GM10847 (cell line): ENCODE data around the gene CEMIP.

Experiments used
- POLR2A ChIP-seq: IDR thresholded peaks from 2 replicates; pipeline ENCODE4 v1.6.1; 2011; ENCODE audit not compliant: insufficient read length; ENCODE audit errors: extremely low read depth

Gene CEMIP

DNA sequence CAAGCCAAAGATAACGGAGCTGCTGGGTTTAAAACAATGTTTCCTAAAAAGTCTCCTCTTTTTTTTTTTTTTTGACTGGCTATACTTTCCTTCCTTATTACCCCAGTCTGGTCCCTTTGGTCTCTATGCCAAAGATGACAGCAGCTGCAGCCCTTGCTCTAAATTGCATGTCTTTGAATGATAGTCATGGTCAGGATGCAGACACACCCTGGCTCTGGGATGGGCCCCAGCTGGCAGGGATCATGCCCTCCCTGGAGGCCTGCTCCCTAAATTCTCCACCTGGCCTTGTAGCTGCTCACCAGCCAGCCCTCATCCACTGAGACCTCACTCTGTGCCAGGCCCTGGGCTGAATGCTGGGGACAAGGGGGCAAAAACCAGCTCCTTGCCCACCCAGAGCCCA lies 114.6 kb downstream of the CEMIP start:
- TF ChIP-seq POLR2A, result no peak

DNA sequence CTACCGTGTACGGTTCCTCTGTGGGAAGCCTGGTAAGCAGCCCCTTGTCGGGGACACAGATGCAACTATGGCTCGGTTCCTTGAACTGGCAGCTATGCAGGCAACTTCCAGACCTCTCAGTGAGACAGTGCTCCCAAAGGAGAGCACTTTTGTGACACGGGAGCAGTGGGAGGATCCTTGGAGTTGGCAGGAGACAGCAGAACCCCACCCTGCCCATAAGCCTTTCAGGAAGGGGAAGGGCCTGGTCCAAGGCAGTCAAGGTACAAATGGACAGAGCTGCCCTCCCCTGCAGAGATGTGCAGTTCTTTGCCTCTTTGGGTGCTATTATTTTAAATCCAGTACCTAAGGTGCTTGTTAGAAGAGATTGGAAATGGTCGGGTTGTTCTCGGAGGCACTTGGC lies 115.9 kb downstream of the CEMIP start:
- TF ChIP-seq POLR2A, result no peak

DNA sequence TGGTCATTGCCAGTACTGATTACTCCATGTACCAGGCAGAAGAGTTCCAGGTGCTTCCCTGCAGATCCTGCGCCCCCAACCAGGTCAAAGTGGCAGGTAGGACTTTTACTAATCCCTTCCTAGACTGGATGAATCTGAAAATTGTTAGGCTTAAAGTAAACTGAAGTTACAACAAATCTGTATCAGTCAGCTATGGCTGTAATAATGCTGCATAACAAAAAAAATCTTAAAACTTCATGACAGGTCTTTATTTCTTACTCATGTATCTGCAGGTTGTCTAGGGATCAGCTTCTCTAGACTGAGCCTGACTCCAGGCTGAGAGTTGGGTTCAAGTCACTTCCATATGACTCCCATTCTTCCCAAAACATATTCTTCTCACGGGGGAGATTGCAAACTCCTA lies 116.8 kb downstream of the CEMIP start:
- no peak for TF ChIP-seq POLR2A

DNA sequence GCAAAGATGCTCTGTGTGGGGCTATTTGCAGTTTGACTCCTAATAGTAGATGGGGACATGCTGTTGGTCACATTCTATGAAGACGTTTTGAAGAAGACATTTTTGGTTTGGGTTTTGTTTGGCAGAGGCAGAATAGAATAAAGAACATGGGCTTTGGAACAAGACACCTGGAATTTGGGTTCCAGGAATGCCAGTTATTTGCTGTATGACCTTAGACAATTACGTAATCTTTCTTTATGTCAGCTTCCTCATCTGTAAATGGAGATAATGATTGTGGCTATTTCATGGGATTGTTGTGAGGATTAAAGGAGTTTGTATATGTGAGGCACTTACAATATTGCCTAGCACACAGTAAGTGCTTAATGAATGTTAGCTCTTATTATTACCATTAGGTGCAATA lies 118.9 kb downstream of the CEMIP start:
- no peak for TF ChIP-seq POLR2A

DNA sequence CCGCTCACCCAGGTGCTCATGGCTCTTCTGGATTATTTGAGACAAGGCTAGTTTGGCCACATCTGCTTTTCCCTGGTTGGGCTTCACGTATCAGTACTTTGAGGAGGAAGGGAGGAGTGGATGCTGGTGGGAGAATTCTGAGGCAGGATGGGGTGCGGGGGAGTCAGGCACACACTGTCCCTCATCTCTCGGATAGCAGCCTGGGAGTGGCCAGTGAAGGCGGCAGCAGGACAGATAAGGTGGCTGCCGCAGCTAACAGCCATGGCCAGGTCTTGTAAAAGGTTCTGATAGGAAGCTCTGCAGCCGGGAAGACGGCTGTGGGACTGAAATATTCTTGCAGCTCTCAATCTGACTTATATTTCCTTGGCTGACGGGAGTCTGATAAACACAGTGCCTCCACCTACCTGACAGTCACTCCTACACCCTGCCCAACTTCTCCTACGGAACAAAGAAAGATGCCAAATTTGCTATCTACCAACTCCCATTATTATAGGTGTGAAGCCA lies 123.2 kb downstream of the CEMIP start:
- TF ChIP-seq POLR2A, result no peak

DNA sequence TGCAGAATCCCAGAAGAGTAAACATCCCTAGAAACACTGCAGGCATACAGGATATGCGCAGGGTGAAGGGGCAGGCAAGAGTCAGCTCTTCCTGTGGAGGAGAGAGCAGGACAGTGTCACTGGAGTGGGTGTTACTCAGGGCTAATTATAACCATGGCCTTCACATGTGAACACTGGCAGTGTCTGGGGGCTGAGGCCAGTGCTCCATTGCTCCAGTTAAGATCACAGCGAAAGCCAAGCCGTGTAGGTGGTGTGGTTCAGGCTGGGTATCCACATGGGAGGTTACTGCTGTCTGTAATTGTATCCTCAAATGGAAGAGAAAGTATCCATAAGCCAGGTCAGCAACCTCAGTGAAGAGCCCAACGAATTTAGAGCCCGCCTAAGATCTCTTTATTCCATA lies 125.8 kb downstream of the CEMIP start:
- no peak for TF ChIP-seq POLR2A

DNA sequence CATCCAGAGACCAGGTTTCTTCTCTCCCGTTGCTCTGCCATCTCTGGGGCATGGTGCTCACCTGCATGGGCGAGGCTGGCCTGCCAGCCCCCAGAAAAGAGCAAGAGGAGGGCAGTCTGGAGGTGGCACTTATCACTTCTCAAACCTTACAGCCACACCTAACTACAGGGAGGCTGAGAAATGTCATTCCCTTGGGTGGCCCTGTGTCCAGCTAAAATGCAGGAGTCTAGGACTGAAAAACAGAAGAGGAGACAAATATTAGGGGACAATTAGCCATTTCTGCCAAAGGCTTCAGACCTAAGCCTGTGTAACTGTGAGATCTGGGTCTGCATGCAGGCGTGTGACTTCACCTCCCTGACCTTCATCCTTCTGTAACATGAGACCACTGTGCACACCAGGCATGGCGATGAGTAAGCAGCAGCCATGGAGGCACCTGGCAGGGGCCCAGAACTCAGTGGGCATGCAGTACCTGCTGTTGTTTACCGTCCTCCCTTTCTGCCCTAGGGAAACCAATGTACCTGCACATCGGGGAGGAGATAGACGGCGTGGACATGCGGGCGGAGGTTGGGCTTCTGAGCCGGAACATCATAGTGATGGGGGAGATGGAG lies 127.1 kb downstream of the CEMIP start:
- TF ChIP-seq POLR2A, result no peak

DNA sequence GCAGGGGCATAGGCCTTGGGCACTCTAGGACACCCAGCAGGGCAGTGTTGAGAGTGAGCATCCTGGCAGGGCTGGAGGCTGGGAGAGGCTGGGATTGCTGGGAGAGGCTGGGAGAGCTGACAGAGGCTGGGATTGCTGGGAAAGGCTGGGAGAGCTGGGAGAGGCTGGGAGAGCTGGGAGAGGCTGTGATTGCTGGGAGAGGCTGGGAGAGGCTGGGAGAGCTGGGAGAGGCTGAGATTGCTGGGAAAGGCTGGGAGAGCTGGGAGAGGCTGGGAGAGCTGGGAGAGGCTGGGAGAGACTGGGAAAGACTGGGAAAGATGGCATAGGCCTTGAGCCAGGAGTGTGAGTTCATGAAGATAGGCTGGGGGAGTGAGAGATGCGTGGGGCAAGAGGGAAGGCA lies 132.7 kb downstream of the CEMIP start:
- no peak for TF ChIP-seq POLR2A

DNA sequence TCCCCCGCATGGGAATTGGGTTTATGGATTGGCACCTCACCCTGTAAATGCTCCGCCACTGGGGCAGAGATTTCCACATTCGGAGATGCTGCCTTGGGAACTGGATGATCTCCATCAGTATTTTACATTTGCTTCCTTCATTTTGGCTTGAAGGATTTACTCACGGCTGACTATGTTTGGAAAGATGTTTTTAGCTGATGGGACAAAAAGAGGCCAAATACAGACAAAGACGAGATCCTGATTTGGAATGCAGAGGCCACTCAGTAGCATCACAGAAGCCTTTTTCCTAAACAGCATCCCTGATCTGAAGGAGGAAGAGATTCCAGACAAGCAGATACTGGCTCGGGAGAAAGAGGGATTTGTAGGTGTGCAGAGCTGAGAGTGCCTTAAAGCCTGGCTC lies 133.5 kb downstream of the CEMIP start:
- TF ChIP-seq POLR2A, result no peak

DNA sequence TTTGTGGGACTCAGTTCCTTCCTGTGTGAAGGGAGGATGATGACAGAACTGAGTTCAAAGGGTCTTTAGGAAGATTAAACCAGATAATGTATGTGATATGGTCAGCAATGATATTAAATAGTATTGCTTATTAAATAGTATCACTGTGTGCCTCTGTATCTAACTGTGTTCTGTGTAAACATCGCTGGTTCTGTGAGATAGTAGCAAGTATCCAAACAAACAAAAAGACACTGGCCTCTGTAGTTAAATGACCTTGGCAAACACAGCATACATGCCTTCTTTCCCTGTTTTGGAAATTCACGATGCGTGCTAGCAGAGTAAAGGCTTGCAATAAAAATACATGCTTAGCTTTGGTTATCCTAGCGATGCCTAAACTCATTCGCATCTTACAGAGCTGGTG lies 134.4 kb downstream of the CEMIP start:
- TF ChIP-seq POLR2A, result no peak

DNA sequence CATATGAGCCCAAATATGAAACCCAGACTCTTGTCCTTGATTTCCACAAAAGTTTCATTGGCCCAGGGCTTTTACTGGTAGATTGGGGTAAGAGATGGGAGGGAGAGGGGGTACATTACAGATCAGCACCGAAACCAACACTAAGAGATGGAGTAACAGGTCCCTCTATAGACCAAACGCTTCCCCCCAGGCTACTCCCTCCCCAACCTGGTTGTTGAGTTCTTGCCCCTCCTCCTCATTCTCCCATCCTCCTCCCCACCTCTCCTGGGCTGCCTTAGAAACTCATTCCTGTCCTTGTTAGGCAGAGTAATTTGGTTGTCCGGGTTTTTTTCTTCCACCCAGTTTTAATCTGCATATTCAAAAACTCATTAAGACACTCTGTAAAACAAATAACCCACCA lies 136.3 kb downstream of the CEMIP start:
- no peak for TF ChIP-seq POLR2A

DNA sequence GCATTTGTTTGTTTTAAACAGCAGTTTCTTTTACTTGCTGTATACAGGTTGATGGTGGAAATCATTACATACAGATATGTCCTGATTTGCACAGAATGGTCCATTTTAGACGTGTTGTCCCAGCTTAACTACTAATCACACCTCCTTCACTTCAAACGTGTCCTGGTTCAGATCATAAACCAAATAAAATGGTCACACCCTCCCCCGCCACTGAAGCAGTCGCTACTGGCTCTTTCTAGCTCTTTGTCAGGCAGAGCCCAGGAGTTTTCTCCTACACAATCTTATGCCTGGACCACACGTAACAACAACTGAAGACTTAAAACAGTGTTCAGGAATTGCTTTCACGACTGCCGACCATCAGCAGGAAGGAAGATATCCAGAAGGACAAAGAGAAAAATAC lies 136.9 kb downstream of the CEMIP start:
- no peak for TF ChIP-seq POLR2A

DNA sequence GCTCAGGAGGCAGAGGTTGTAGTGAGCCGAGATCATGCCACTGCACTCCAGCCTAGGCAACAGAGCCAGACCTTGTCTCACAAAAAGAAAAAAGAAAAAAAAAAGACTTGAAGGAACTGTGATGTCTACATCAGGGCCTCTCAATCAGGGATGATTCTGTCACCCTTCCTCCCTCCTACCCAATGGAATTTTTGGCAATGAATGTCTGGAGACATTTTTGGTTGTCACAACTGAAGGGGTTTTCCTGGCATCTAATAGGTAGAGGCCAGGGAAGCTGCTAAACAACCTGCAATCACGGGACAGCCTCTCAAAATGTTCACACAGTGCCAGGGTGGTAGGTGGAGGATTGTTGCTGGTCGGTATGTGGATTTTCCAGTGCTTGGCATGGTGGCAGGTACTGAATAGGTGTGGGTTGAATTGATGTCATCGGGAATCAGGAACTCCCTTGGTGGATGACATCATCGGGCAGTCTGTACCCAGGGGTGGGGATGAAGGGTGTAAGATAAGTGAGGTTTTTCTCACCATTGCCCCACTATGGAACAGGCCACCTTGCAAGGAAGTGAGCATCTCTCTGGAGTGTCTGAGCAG lies 139.1 kb downstream of the CEMIP start:
- TF ChIP-seq POLR2A, result no peak

DNA sequence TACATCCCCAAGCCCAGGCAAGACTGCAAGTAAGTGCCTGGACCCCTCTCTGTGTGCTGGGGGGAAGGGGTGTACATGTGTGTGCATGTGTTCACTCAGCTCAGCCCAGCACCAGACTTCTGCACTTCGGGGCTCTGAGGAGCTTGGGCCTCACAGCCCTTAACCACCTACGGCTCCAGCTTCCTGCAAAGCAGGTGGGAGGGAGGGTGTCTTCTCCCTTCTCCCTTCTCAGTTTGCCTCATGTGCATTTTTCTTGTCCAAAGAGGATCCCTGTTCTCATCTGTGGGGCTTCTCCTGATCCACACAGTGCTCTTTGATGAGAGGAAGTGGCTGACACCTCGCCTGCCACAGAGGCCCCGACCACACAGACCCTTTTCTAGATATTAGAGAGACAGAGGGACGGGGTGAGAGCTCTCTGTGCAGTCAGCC lies 141.1 kb downstream of the CEMIP start:
- TF ChIP-seq POLR2A, result no peak

DNA sequence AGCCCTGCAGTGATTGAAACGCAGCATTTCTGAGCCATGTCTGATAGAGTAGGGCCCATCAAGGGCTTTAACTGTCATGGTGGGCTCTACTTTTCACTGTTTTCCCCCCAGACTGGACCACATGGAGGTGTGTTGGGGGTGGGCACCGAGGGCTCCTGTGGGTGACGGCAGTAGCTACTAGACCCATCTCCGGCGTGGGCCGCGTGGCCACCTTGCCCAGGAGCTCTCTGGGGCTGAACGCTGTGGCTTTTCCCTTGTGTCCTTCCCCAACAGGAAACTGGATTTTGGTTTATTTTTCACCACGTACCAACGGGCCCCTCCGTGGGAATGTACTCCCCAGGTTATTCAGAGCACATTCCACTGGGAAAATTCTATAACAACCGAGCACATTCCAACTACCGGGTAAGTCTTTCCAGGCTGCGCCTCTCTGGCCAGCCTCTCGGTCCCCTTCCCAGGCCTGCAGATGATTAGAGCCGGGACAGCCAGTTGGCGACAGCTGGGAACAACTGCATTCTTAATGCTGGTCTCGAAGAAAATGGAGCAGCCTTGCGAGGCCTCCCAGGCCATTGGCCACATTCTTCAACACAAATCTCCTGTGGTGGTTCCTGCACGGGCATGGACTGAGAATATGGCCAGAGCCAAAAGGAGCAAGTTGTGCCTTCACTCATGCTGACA lies 142.7 kb downstream of the CEMIP start:
- TF ChIP-seq POLR2A, result no peak

DNA sequence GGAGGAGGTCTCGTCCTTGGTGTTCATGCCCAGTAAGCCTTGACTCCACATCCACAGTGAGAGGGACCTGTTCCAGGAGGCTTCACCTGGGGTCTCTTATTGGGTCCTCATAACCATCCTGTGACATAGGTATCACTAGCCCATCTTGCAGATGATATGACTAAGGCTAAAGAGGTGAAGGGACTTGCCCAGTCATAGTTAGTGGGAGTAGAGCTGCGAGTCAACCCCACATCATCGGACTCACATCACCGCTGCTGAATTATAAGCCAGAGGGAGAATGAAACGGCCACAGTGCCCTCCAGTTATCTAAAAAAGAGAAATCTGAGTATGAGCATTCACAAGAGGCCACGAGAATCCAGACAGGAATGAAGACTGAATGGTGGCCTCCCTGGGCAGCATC lies 144.5 kb downstream of the CEMIP start:
- no peak for TF ChIP-seq POLR2A
